CD14-positive monocyte (primary cell): ENCODE measurements around the gene PDE1C. TPM values are rescaled to one million over a fixed set of nuclear protein-coding genes. Genes with fewer than 3 reads are reported as not detected.

Source experiments
- DNase-seq, 3 donors: peaks; one replicate each; pipeline ENCODE4 v3.0.0-alpha.2; 2011 to 2022
- H2AFZ ChIP-seq: 2 replicates; pipeline ENCODE4 v1.6.0; 2012; ENCODE audit warnings: mild to moderate bottlenecking, low read depth, low read length, inconsistent platforms; ENCODE audit not compliant: insufficient read depth, poor library complexity, severe bottlenecking
- H3K27ac ChIP-seq, 2 donors: 1 replicate in 1 of 2; 2 replicates in 1 of 2; pipeline ENCODE4 v1.5.1; 2012 to 2013; ENCODE audit warnings: low read length in 2 of 2, control low read depth in 1 of 2, inconsistent platforms in 1 of 2, low read depth in 1 of 2, mild to moderate bottlenecking in 1 of 2
- H3K27me3 ChIP-seq, 2 donors: one replicate each; pipeline versions ENCODE4 v1.6.0 to v1.6.1; 2011 to 2013; ENCODE audit warnings: low read length in 2 of 2; ENCODE audit not compliant: control insufficient read depth in 2 of 2, insufficient read depth in 2 of 2
- H3K36me3 ChIP-seq, 2 donors: replicated peaks in 1 of 2; 1 replicate in 1 of 2; 2 replicates in 1 of 2; pipeline versions ENCODE4 v1.5.1 to v1.6.1; 2012 to 2013; ENCODE audit warnings: low read length in 2 of 2, control low read depth in 1 of 2, inconsistent platforms in 1 of 2, mild to moderate bottlenecking in 1 of 2; ENCODE audit not compliant: insufficient read depth in 2 of 2, control insufficient read depth in 1 of 2
- H3K4me1 ChIP-seq, 2 donors: 1 replicate in 1 of 2; 2 replicates in 1 of 2; pipeline versions ENCODE4 v1.5.1 to v1.6.1; 2012 to 2013; ENCODE audit warnings: low read length in 2 of 2, control low read depth in 1 of 2, inconsistent platforms in 1 of 2, mild to moderate bottlenecking in 1 of 2, moderate library complexity in 1 of 2; ENCODE audit not compliant: insufficient read depth in 2 of 2, control insufficient read depth in 1 of 2
- H3K4me2 ChIP-seq: replicated peaks from 2 replicates; pipeline ENCODE3; 2012; ENCODE audit warnings: low read length, moderate library complexity, mild to moderate bottlenecking; ENCODE audit not compliant: poor library complexity, severe bottlenecking; ENCODE audit errors: extremely low read depth
- H3K4me3 ChIP-seq, 3 experiments: fragments of 200-600 bp in 1 of 3; sonication (generic) in 1 of 3; replicated peaks in 1 of 3; 1 replicate in 2 of 3; 2 replicates in 1 of 3; pipeline ENCODE4 v1.5.1; 2011 to 2013; ENCODE audit warnings: low read length in 3 of 3, mild to moderate bottlenecking in 3 of 3, control low read depth in 2 of 3, low read depth in 2 of 3, inconsistent platforms in 1 of 3, moderate library complexity in 1 of 3
- H3K79me2 ChIP-seq: 2 replicates; pipeline ENCODE4 v1.6.0; 2012; ENCODE audit warnings: mild to moderate bottlenecking, control low read depth, inconsistent platforms, low read length, moderate library complexity; ENCODE audit not compliant: insufficient read depth
- H3K9ac ChIP-seq: 2 replicates; pipeline ENCODE4 v1.6.0; 2017; ENCODE audit warnings: low read length, mild to moderate bottlenecking; ENCODE audit not compliant: insufficient read depth, poor library complexity, severe bottlenecking
- H3K9me3 ChIP-seq, 2 donors: replicated peaks in 1 of 2; 1 replicate in 1 of 2; 2 replicates in 1 of 2; pipeline versions ENCODE4 v1.5.1 to v1.6.1; 2012 to 2013; ENCODE audit warnings: low read length in 2 of 2, control low read depth in 1 of 2; ENCODE audit not compliant: control insufficient read depth in 1 of 2, insufficient read depth in 1 of 2
- H4K20me1 ChIP-seq: 2 replicates; pipeline ENCODE4 v1.6.0; 2012; ENCODE audit warnings: mild to moderate bottlenecking, low read length, control low read depth, moderate library complexity; ENCODE audit not compliant: insufficient read depth
- H3K27ac Mint-ChIP-seq, 7 donors: one replicate each; pipeline ENCODE4 v1.8.0; 2020; ENCODE audit warnings: mild to moderate bottlenecking in 7 of 7, mixed read lengths in 7 of 7, moderate library complexity in 6 of 7, inconsistent platforms in 2 of 7
- H3K27me3 Mint-ChIP-seq, 3 donors: one replicate each; pipeline ENCODE4 v1.8.0; 2021 to 2022; ENCODE audit warnings: low read depth in 3 of 3, mild to moderate bottlenecking in 3 of 3, mixed read lengths in 3 of 3, moderate library complexity in 3 of 3, inconsistent platforms in 1 of 3
- H3K36me3 Mint-ChIP-seq, 2 donors: one replicate each; pipeline ENCODE4 v1.8.0; 2020; ENCODE audit warnings: mixed read lengths in 2 of 2, inconsistent platforms in 1 of 2, mild to moderate bottlenecking in 1 of 2
- H3K4me1 Mint-ChIP-seq: one replicate; pipeline ENCODE4 v1.8.0; 2020; ENCODE audit warnings: mild to moderate bottlenecking, mixed read lengths
- H3K4me3 Mint-ChIP-seq, 2 donors: one replicate each; pipeline ENCODE4 v1.8.0; 2020; ENCODE audit warnings: mild to moderate bottlenecking in 2 of 2, mixed read lengths in 2 of 2, moderate library complexity in 1 of 2
- H3K9me3 Mint-ChIP-seq, 7 donors: one replicate each; pipeline ENCODE4 v1.8.0; 2020 to 2022; ENCODE audit warnings: mixed read lengths in 7 of 7, mild to moderate bottlenecking in 6 of 7, moderate library complexity in 6 of 7, inconsistent platforms in 2 of 7
- CTCF ChIP-seq: fragments of 200-600 bp; IDR thresholded peaks from one replicate; pipeline ENCODE4 v1.8.0; 2022; ENCODE audit warnings: antibody characterized with exemption, mild to moderate bottlenecking
- WGBS: methylation state at CpG from one replicate; pipeline ENCODE4 v1.1.5; 2013; ENCODE audit warnings: missing lambda C conversion rate; ENCODE audit not compliant: insufficient coverage; 5-methylcytosine and 5-hydroxymethylcytosine counted together
- intact Hi-C, 2 donors: fragments of 100-400 bp; cut with micrococcal nuclease; formaldehyde crosslinking; loops; one replicate each; pipeline versions ENCODE4 v1.15.0 to v1.15.1; 2023
- polyA plus RNA-seq, 3 donors: library from polyadenylated mRNA; depleted of rRNA in 1 of 3; unstranded in 2 of 3; stranded (reverse) in 1 of 3; fragments of 300-500 nt in 2 of 3; fragments of >200 nt in 1 of 3; fragmentation: Illumina TruSeq in 2 of 3; gene quantifications; 1 replicate in 2 of 3; 2 replicates in 1 of 3; pipeline ENCODE4 v1.2.3, GENCODE V29; 2012 to 2021

PDE1C gene
- polyA plus RNA-seq, 3 donors: not detected

GRCh38 chr7:31997423-31997822 is 72.8 kb downstream of the PDE1C start:
- Histone ChIP-seq H3K4me1 (no peaks in the 10 kb centered on the region), H4K20me1 (no peaks in the 10 kb centered on the region), H3K4me3 (no peak overlapping the region), H3K27ac (no peak overlapping the region), H3K36me3 (no peaks in the 10 kb centered on the region), H3K79me2 (no peaks in the 10 kb centered on the region), H3K27me3 (no peaks in the 10 kb centered on the region), H3K9me3 (peaks cover 12 to 16% of the 10 kb centered on the region in 2 donors), H3K4me2 (no peak overlapping the region), H3K9ac (no peak overlapping the region), H2AFZ (no peak overlapping the region)
- H3K27ac Mint-ChIP-seq: no peak overlapping the region
- 90% methylated on average over 1 of the region's 2 CpGs for WGBS
- DNase-seq: no peak
- H3K27me3 Mint-ChIP-seq: no peaks in the 10 kb centered on the region
- no peak for TF ChIP-seq CTCF
- peaks cover 4 to 29% (median 10%) of the 10 kb centered on the region in 7 donors for H3K9me3 Mint-ChIP-seq
- no peaks in the 10 kb centered on the region for H3K4me1 Mint-ChIP-seq
- no peaks in the 10 kb centered on the region for H3K36me3 Mint-ChIP-seq
- intact Hi-C loops: no loop called here
- H3K4me3 Mint-ChIP-seq: no peak overlapping the region

GRCh38 chr7:31995134-31995533 is 75.1 kb downstream of the PDE1C start:
- WGBS: 100% methylated on average over 1 of the region's 2 CpGs
- no peak overlapping the region for H3K27ac Mint-ChIP-seq

More at GRCh38 chr7:31995134-31995533, 75.1 kb downstream of the PDE1C start:
- DNase-seq: no peak
- Histone ChIP-seq H3K9ac (no peak overlapping the region), H3K27me3 (no peaks in the 10 kb centered on the region), H3K4me3 (no peak overlapping the region), H3K79me2 (no peaks in the 10 kb centered on the region), H3K27ac (no peak overlapping the region), H2AFZ (no peak overlapping the region), H3K9me3 (peaks cover 0 to under 1% of the 10 kb centered on the region in 2 donors), H4K20me1 (no peaks in the 10 kb centered on the region), H3K4me1 (no peaks in the 10 kb centered on the region), H3K36me3 (no peaks in the 10 kb centered on the region), H3K4me2 (no peak overlapping the region)
- no peak for TF ChIP-seq CTCF
- H3K36me3 Mint-ChIP-seq: no peaks in the 10 kb centered on the region
- intact Hi-C loops: no loop called here
- H3K27me3 Mint-ChIP-seq: peaks cover 0 to 3% (median 0%) of the 10 kb centered on the region in 3 donors
- no peak overlapping the region for H3K4me3 Mint-ChIP-seq
- H3K4me1 Mint-ChIP-seq: no peaks in the 10 kb centered on the region
- peaks cover 0 to 13% (median 2%) of the 10 kb centered on the region in 7 donors for H3K9me3 Mint-ChIP-seq
